Choroid plexus epithelial cell (primary cell): ENCODE results near the gene NR2F2.

Experiments used
- DNase-seq: peaks from one replicate; pipeline ENCODE4 v3.0.0-alpha.2; 2010; ENCODE audit warnings: low read depth
- H3K4me3 ChIP-seq: 2 replicates; pipeline ENCODE4 v1.5.1; 2011; ENCODE audit warnings: low read depth, mild to moderate bottlenecking, control low read depth, low read length, moderate library complexity
- CTCF ChIP-seq: conservative IDR thresholded peaks from 2 replicates; pipeline ENCODE4 v1.5.1; 2011; ENCODE audit warnings: low read depth, mild to moderate bottlenecking, control low read depth, inconsistent platforms, low read length, moderate library complexity

NR2F2 gene

GRCh38 chr15:96358001-96358801, 27.7 kb downstream of the NR2F2 start:
- peak; percentile 17 for DNase-seq
- no peak for TF ChIP-seq CTCF
- H3K4me3 ChIP-seq, result peak overlapping the region; percentile 80

GRCh38 chr15:96358821-96359615, 28.5 kb downstream of the NR2F2 start:
- no peak for DNase-seq
- no peak overlapping the region for H3K4me3 ChIP-seq
- no peak for TF ChIP-seq CTCF

- DNase-seq, result peak; percentile 51
- TF ChIP-seq CTCF, result no peak
- peak overlapping the region; percentile 74 for H3K4me3 ChIP-seq
These were observed 29.4 kb downstream of the NR2F2 start for GRCh38 chr15:96359616-96360521.

- DNase-seq, result no peak
- TF ChIP-seq CTCF, result no peak
- peak overlapping the region; percentile 74 for H3K4me3 ChIP-seq
These were observed 30.2 kb downstream of the NR2F2 start for GRCh38 chr15:96360581-96361308.

GRCh38 chr15:96361309-96362010, 31.0 kb downstream of the NR2F2 start:
- DNase-seq, result no peak
- H3K4me3 ChIP-seq, result peak overlapping the region; percentile 74
- TF ChIP-seq CTCF, result no peak
